ENCODE measurements around the gene ANGEL1.

ANGEL1 gene

DNA sequence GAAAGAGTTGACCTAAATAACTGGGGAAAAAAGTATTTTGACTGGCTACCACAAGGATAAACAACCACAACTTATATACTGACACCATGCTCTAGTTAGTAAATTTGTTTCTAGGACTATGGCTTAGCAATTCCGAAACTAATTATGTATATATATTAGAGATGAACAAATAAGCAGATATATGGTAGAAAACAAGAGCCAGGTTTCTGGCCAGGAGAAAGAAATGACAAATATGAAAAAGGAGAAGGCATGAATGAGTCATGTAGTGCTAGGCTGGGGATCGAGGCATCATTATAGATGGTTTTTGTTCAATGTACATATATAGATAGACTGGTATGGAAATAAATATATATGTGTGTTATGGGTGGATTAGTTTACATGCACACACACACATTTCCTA is 8.0 kb upstream of the ANGEL1 start:
- no peak overlapping the region for H3K4me3 ChIP-seq (ENCODE audit: low read length)
- DNase-seq (ENCODE audit: low read depth), result no peak
- TF ChIP-seq, protein P1, sequence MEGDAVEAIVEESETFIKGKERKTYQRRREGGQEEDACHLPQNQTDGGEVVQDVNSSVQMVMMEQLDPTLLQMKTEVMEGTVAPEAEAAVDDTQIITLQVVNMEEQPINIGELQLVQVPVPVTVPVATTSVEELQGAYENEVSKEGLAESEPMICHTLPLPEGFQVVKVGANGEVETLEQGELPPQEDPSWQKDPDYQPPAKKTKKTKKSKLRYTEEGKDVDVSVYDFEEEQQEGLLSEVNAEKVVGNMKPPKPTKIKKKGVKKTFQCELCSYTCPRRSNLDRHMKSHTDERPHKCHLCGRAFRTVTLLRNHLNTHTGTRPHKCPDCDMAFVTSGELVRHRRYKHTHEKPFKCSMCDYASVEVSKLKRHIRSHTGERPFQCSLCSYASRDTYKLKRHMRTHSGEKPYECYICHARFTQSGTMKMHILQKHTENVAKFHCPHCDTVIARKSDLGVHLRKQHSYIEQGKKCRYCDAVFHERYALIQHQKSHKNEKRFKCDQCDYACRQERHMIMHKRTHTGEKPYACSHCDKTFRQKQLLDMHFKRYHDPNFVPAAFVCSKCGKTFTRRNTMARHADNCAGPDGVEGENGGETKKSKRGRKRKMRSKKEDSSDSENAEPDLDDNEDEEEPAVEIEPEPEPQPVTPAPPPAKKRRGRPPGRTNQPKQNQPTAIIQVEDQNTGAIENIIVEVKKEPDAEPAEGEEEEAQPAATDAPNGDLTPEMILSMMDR (conservative IDR thresholded peaks at IDR 0.05; ENCODE audit: low read depth, low read length), result no peak

DNA sequence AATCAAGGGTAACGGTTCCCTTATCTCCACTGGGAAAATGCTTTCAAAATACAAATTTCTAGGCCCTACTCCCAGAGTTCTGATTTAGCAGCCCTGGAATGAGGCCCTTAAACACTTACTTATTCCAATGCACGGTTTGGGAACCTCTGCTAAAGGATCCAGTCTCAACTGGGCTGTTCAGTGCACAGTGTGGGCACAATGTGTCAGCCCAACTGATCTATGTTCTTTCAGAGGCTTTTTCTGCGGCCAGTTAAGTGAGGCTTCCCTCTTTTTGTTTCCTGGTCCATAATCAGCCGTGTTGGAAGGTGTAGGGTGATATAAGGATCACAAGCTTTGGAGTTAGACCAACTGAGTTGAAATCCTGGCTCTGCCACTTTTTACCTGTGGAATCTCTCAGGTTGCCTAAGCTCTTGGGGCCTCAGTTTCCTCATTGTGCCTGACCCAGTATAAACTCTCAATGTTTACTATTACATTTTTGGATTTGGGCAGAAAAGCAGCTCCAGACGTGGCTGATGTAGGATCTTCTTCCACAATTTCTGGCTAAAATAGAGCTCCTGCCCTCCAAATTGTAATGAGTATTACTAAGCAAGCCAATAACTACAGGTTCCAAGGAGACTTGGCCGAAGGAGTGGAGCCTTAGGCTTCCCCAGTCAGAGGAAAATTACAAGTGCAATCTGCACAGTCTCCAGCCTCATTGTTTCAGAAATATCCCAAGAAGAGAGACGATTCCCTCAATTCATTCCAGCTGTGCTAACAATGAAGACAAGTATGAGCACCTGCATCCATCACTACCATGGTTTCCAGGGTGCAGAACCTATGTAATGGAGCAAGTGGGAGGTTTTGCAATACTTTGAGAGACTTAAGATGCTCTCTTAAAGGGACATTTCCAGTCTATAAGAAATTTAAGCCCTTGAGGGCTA is 2.3 kb upstream of the ANGEL1 start:
- H3K4me3 ChIP-seq (ENCODE audit: low read length), result no peak overlapping the region
- DNase-seq (ENCODE audit: low read depth), result no peak
- TF ChIP-seq, protein P1 (conservative IDR thresholded peaks at IDR 0.05; ENCODE audit: low read depth, low read length), result no peak

DNA sequence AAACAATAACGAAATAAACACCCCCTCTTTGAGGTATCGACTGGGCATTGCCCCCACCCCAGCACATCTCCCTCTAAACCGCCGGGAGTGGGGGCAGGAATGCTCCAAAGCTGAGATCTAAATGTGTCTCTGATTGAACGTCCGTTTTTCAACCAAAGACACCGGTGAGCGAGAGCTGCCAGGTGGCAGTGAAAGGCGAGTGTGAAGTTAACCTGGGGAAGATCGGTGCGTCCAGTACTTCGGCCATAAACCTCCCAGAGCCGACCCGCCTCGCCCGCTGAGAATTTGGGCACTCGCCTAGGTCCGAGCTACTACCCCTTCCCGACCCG is 625 bp downstream of the ANGEL1 start:
- TF ChIP-seq, protein P1 (conservative IDR thresholded peaks at IDR 0.05; ENCODE audit: low read depth, low read length), result no peak
- H3K4me3 ChIP-seq (ENCODE audit: low read length), result peak overlapping the region; percentile 79
- no peak for DNase-seq (ENCODE audit: low read depth)

DNA sequence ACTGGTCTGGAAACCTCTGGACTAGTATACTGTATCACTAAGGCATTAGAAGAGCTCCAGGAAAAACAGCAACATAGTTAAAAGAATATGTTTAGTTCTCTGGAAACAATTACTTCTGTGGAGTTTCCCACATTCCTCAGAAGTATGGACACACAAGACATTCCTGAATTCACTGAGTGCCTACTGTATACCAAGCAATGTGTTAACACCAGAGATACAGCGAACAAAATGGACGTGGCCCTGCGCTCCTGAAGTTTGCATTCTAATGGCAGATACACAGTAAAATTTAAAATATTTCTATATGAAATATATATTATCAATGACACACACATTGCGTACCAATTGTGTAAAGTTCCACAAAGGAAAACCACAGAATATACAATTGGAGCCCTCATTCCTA is 1.1 kb downstream of the ANGEL1 start:
- peak overlapping the region; percentile 79 for H3K4me3 ChIP-seq (ENCODE audit: low read length)
- TF ChIP-seq, protein P1 (conservative IDR thresholded peaks at IDR 0.05; ENCODE audit: low read depth, low read length), result no peak
- no peak for DNase-seq (ENCODE audit: low read depth)

DNA sequence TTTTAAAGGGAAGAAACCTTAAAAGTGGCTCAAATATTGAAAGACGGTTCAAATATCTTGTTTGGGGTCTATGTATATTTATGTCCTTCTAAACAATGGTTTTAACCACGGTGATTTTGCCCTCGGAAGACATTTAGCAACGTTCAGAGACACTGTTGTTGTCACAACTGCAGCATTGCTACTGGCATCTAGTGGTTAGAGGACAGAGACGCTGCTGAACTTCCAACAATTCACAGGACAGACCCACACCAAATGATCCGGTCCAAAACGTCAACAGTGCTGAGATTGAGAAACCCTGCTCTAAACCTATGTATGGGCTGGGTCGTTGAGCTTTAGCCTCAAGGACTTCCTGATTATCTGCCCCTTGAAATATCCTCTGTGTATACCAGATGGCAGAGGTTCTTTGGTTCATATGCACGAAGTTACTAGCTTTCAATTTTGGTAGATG is 1.7 kb downstream of the ANGEL1 start:
- TF ChIP-seq, protein P1 (conservative IDR thresholded peaks at IDR 0.05; ENCODE audit: low read depth, low read length), result peak; percentile 54
- peak overlapping the region; percentile 17 for H3K4me3 ChIP-seq (ENCODE audit: low read length)
- DNase-seq (ENCODE audit: low read depth), result no peak

DNA sequence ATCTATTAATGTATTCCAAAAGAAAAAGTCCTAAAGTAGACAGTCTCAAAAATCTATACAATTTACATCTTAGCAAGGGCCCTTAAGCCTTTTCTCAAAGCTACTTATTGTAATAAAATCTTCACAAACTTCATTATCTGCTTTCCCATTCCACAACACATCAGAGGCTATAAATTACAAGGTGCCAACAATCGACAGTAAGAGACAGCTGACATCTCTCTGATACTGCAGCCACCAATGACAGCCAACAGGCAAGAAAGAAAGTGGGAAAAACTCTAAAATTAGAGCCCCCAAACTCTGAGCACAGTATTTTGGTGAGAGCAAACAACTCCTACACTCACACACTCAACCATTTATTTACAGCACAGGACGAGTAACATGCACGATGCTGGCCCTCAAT is 2.2 kb downstream of the ANGEL1 start:
- no peak for DNase-seq (ENCODE audit: low read depth)
- TF ChIP-seq, protein P1 (conservative IDR thresholded peaks at IDR 0.05; ENCODE audit: low read depth, low read length), result no peak
- no peak overlapping the region for H3K4me3 ChIP-seq (ENCODE audit: low read length)

DNA sequence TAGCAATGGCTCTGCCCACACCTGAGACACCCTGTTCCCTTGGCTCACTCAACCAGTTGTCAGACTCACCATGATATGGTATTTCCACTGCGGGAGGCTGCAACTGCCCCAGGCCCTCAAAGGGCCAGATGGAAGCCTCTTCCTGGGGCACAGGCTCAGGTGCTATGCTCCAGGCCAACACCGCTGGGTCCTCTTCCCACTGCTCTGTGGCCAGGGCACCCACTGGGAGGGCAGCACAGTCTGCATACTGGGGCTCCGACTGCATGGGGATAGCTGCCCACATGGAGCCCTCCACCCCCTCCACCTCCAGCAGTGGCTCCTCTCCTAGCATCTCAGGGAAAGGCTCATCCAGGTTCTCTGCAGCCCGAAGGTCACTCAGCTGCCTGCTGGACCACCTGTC is 3.7 kb downstream of the ANGEL1 start:
- TF ChIP-seq, protein P1 (conservative IDR thresholded peaks at IDR 0.05; ENCODE audit: low read depth, low read length), result no peak
- DNase-seq (ENCODE audit: low read depth), result no peak
- H3K4me3 ChIP-seq (ENCODE audit: low read length), result no peak overlapping the region
